GM18907 (cell line): ENCODE results near the gene ADAM11.
"Not testable (repeated sequence)": the region's sequence is repeated elsewhere in the genome, so short reads cannot be mapped to it uniquely, and the experiment has no call there.

Experiments used
- ATAC-seq: cut with Tn5 transposase; IDR thresholded peaks from one replicate; pipeline ENCODE4 v1.9.1; 2021; ENCODE audit warnings: mild to moderate bottlenecking, moderate library complexity; ENCODE audit not compliant: unreplicated experiment

ADAM11 gene, protein sequence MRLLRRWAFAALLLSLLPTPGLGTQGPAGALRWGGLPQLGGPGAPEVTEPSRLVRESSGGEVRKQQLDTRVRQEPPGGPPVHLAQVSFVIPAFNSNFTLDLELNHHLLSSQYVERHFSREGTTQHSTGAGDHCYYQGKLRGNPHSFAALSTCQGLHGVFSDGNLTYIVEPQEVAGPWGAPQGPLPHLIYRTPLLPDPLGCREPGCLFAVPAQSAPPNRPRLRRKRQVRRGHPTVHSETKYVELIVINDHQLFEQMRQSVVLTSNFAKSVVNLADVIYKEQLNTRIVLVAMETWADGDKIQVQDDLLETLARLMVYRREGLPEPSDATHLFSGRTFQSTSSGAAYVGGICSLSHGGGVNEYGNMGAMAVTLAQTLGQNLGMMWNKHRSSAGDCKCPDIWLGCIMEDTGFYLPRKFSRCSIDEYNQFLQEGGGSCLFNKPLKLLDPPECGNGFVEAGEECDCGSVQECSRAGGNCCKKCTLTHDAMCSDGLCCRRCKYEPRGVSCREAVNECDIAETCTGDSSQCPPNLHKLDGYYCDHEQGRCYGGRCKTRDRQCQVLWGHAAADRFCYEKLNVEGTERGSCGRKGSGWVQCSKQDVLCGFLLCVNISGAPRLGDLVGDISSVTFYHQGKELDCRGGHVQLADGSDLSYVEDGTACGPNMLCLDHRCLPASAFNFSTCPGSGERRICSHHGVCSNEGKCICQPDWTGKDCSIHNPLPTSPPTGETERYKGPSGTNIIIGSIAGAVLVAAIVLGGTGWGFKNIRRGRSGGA

DNA sequence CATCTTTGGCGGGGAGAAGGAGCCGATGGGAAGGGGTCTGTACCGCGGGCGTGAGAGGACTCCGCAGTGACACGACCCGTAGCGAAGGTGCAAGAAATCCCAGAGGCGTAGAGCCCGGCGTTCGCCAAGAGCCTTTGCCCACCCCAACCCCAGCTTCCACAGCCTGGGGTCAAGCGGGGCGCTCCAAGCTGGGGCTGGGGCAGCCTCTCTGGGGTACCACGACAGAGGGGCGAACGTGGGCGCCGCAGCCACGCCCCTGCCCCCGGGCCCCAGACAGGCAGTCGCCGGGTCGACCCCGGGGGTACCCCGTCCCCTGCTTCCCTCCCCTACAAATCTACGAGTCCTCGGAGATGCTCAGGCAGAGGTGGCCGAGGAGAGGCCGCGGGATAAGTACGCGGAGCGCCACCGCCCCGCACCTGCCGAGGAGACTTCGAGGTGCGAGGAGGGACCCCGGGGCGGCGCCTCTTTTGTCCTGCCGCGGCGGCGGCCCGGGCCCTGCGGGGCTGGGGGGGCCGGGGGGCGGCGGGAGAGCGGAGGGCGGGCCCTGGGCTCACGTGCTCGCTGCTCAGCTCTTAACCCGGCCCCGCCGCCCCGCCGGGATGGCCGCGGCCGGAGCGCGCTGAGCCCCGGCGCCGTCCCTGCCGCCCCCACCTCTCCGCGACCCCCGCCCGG lies at the start of gene ADAM11:
ADAM11 (plus strand) TSS at position 575 of the 672 bp plus-strand sequence. CDS start 212 bp downstream, outside the sequence.
- no peak for ATAC-seq

DNA sequence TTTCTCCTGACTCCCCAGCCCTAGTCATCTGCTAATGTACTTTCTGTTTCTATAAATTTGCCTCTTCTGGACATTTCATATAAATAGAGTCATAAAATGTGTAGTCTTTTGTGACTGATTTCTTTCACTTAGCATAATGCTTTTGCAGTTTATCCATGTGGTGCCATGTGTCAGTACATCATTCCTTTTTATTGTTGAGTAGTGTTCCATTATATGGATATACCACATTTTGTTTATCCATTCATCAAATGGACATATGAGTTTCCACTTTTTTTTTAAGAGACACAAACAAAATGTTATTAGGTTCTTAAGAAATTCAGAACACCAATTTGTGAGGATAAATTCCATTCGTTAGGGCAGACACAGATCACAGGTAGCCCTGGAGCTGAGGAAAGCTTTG lies 39.3 kb upstream of the ADAM11 start:
- no peak for ATAC-seq

DNA sequence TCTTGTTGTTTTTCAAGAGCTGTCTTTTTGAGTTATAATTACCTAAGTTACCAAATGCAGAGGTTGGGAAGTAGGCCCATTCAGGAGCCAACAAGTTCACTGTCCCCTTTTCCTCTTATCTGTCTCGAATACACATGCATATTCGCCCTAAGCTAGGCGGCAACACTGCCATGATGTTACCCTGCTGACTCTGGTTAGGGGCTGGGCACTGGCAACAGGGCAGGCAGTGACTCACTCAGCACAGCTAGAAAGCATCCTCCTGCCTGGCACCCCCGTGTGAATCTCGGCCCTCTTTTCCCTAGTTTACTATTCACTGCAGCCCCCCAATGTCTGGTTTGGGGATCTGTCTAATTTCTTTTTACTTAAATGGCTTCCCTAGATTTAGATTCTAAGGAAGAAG lies 36.5 kb upstream of the ADAM11 start:
- ATAC-seq: no peak

DNA sequence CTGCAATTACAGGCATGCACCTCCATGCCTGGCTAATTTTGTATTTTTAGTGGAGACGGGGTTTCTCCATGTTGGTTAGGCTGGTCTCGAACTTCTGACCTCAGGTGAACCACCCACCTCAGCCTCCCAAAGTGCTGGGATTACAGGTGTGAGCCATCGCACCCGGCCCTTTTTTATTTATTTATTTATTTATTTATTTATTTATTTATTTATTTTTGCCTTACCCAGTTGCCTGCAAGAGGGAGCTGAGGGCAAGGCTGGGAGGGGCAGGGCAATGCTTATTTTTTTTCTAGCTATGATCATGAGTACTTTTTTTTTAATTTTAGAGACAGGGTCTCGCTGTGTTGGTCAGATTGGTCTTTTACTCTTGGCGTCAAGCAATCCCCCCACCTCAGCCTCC lies 32.7 kb upstream of the ADAM11 start:
- ATAC-seq: not testable (repeated sequence)

DNA sequence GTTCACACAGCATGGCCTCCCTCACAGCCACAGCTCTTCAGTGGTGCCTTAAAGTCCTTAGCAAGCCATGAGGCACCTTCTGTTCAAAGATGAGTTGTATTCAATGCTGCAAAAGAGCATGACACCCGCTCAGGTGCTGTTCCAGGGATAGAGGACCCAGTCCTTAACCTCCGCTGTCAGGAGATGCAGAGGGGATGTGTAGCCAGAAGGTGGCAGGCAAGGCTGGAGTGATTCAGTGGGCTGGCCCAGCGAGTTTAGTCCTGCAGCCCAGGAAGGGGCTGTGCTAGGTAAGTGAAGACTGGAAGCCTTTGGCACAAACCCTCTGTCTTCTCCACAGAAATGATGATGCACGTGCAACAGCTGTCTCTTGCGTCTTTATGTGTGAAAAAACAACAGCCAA lies 25.0 kb upstream of the ADAM11 start:
- ATAC-seq: no peak

DNA sequence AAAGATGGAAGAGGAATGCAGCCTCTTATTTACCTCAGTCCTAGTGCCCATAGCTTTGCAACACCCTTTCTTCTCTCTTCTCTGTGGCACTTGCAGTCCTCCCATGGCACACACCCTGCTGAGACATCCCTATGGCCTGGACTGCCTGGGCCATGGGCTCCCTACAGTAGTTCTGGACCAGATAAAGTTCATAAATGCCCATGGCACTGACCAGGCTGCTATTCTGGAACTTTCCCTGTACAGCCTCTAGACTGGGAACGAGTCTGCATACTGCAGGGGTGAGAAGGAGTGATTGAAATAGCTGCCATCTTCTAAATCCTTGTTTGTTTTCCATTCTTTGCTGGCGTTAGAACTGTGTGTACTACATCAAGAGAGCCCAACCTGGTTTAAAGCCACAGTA lies 24.5 kb upstream of the ADAM11 start:
- no peak for ATAC-seq

DNA sequence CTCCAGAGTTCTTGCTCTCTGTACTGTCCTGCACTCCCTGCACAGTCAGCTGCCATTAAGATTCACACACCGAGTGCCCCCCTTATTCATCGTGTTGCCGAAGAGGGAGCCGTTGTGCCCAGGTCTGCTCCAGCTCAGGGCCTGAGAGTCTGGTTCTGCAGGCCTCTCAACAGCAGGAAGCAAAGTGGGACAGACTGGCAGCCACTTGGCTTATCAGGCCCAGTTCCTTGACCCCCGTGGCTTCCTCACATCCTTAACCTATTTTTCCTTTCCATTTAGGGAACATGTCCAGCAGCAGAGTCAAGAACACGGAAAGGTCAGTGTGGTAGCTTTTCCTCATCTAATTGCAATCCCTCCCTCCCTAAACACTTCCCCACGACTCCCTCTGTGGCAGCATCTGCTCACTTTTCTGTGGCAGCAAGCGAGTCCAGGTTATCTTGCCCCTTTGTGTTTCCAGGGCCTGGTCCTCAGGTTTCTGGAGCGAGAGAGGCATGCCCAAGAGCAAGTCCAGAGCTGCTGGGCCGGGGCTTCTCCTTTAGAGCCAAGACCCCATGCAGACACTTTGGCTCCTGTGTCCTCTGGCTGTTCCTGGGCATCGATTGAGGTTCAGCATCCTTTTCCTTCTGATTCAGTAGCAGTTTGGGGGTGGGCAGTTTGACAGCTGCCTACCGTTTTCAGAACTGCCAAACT lies 22.1 kb upstream of the ADAM11 start:
- no peak for ATAC-seq

DNA sequence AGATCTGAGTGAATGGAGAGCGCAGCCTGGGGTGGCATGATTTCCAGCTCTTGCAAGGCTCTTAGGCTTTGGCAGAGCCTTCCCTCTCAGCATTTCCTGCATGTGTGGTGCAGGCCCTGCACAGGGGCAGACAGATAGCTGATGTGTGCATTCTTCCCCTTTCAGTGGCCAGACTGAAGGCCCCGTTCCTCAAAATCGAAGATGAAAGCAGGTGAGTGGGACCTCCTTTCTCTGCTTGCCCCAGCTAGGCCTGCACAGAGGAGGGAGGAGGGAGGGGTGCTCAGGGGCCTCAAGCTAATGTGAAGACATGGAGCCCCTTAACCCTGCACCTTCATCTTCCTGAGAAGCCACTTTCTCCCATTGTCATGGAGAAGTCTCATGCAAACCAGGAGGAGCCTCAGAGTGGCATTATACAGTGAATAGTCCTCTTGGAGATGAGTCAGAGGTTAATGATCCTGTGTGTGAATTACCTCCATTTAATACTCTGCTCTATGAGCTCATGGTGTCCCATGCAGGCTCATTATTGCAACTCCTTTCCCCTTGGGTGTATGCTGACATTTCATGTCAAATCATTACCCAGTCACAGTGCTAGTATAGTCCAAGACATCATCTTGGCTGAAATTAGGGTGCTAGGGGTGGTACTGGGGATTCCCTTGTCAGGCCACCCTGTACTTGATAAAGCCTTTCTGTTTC lies 20.4 kb upstream of the ADAM11 start:
- no peak for ATAC-seq

DNA sequence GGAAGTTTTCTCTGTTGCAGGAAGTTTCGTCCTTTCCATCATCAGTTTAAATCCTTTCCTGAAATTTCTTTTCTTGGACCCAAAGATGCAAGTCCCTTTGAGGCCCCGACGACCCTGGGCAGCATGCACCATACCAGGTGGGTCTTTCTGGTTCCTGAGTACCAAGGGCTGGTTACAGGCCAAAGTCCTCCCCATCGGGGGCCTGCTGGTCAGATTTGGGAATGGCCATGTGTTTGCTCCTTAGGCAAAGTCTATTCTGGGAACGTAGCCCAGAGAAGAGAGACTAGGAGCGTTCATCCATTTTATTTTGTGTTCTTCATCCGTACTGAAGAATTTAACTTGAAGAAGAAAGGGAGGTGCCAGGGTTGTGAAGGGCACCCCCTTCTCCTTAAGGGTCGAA lies 17.5 kb upstream of the ADAM11 start:
- no peak for ATAC-seq

DNA sequence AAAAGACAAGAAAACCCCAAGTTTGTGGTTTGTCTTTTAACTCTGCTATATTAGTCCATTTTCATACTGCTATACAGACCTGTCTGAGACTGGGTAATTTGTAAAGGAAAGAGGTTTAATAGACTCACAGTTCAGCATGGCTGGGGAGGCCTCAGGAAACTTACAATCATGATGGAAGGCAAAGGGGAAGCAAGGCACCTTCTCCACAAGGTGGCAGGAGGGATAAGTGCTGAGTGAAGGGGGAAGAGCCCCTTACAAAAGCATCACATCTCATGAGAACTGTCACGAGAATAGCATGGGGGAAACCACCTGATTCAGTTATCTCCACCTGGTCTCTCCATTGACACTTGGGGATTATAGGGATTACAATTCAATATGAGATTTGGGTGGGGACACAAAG lies 13.5 kb upstream of the ADAM11 start:
- ATAC-seq: no peak

DNA sequence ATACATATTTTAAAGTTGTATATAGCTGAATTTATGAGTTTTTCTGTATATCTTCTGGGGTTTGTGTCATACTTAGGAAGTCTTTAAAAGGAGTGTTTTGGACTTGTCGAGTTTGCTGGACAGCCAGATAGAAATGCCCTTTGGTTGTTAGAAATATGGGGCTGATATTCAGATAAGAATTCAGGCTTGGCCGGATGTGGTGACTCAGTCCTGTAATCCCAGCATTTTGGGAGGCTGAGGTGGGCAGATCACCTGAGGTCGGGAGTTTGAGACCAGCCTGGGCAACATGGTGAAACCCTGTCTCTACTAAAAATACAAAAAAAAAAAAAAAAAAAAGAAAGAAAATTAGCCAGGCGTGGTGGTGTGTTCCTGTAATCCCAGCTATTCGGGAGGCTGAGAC lies 13.1 kb upstream of the ADAM11 start:
- ATAC-seq: not testable (repeated sequence)

DNA sequence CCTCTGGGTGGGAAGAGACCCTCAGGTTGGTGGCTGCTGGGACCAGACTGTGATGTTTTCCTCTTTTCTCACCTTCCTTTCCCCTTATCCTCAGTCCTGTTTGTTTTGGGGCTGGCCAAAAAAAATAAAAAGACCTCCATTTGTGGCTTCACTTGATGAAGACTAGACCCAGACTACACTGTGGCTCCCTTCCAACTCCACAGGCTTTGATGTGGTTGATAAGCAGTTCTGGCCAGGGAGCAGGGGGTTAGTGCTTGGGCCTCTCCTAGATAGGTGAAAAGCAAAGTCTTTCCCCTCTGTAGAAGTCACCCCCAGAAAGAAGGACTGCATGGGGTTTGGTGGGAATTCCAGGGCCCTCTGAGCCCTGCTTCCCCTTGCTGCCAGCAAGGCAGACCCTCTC lies 11.2 kb upstream of the ADAM11 start:
- no peak for ATAC-seq

DNA sequence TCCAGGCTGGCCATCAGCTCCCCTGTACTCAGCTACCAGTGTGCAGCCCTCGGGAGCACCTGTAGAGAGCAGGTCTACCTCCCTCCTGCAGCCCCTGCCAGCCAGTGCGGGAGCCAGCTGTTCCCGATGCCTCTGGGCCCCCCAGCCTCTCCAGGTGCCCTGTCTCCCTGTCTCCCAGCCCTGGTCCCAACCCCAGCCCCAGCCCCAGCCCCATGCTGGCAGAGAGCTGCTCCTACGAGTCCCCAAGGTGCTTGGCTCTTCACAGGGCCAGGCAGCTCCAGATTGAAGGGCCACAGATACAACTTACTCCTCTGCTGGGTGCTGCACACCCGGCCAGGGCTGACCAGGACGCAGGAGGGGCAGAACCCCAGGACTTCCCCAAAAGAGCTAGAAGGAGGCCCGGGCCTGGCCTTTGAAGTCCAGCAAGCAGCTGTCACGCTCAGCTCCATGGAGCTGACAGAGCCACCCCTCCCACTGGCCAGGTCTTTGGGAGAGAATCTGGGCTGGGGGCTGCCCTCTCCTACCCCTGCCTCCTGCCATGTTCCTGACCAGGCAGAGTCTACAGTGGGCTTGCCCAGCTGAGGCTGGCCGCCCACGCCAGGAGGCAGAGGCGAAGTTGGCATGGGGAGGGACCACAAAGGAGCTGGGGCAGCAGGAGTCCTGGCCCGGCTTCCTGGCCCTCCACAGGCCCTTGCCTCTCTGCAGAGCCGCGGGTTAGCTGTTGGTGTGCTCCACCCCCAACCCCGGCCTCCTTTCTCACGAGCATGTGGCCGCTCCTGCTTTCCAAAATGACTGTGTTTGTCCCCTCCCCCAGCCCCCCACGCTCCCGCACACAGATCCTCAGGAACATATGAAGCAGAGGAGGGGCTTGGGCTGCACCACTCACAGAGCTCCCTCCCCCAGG lies 9.5 kb upstream of the ADAM11 start:
- no peak for ATAC-seq

DNA sequence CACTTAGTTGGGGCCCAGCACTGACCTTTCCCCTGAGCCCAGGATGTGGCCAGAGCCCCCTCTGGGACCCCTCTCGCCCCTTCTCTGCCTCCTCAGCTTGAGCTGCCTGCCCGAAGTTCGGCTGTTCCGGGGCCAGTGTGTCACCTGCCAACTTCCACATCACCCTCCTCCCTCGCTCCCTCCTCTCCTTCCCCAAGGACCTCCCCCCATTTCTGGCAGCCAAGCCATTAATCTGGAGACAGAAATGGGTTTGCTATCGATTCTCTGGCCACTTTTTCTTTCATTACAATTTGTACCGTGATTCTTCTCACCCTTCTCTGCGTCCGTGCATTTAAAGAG lies 8.8 kb upstream of the ADAM11 start:
- ATAC-seq: no peak

DNA sequence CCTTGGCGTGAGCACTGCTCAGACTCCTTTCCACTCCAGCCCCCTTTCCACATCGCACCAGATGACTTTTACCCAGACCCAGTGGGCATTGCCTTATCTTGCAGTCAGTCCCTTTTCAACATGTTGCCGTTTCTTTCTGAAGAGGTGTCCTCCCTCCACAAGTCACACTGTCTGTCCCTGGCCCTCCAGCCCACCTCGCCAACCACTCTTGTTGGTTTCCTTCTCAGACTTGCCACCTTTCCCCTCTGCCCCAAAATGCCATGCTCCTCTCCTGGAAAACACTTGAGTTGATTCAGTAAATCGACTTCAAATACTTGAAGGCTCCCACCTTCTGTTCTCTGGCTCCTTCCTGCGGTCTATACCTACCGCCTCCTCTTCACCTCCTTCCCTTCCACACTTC lies 7.5 kb upstream of the ADAM11 start:
- ATAC-seq: no peak

DNA sequence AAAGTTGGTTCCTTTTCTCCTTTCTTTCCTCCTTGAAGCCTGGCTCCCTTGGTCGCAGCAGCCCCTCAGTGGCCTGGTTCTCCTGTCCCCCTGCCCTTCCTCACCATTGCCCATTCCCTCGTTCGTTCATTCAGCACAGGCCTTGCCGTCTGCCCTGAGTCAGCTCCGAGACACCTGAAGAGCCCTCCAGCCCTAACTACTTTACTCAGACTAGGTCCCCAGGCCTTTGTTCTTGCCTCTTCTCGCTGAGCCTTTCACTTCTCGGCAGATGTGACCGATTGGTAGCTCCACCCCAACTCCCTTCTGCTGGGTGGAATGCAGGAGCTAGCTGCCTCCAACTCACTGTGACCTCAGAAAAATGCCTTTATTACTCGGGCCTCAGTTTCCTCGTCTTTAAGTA lies 7.0 kb upstream of the ADAM11 start:
- no peak for ATAC-seq

DNA sequence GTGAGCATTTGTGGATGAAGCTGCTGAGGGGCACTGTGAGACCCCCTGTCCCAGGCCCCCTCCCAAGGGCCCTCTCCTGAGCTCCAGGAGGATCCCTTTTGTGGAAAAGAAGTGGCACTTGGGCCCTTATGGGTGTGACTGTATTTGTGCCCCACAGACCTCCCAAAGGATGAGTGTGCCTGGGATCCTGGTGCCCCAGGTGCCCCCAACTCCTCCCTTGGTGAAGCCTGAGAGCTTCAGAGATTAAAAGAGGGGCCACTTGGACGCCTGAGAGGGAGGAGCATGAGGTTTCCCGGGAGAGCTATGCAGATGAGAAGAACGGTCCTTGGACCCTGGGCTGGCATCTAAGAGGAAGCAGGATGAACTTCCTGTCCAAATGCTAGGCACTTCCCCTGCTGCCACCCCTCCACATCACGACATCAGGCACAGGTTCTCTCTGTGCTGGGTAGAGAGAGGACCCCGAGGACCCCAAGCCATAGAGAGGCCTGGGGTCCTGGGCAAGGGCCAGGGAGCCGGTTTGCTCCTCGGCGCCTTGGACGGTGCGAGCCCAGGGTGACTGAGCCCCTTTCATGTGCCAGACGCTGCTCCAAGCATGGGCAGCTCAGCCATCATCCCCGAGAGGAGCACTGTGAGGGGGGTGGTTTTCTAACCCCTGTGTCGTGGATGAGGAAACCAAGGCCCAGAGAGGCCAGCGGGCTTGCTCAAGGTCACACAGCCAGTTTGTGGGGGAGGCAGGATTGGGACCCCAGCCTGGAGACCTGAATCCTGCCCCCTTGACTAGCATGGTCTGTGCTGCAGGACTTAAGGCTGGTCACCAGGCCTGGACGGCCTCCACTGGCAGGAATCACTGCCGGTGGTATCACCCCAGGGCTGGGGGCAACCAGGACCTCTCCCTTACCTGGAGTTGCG lies 5.6 kb upstream of the ADAM11 start:
- no peak for ATAC-seq

DNA sequence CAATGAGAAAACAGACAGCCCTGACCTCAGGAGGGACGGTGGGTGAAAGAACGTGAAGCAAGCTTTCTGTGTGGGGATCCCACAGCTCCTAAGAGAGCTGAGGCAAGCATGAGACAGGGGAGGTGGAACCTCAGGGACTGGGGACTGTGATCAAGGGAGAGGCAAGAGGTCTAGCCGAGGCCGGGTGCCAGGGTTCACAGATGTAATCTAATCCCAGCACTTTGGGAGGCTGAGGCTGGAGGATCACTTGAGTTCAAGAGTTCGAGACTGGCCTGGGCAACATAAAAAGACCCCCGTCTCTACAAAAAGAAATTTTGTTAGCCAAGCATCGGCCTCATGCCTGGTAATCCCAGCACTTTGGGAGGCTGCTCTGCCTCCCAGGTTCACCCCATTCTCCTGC lies 4.5 kb upstream of the ADAM11 start:
- no peak for ATAC-seq

DNA sequence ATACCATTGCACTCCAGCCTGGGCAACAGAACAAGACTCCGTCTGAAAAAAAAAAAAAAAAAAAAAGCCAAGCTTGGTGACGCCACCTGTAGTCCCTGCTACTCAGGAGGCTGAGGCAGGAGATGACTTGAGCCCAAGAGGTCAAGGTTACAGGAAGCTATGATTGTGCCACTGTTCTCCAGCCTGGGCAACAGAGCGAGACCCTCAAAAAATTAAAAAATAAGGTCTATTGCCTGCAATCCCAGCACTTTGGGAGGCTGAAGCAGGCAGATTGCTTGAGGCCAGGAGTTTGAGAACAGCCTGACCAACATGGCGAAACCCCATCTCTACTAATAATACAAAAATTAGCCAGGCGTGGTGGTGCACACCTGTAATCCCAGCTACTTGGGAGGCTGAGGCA lies 3.6 kb upstream of the ADAM11 start:
- ATAC-seq: not testable (repeated sequence)
